ENCODE measurements around the gene SP2.
A peak's percentile ranks its signal among the peaks of the same experiment; 100 is the strongest.

- no peak for TF ChIP-seq EZH2 (IDR thresholded peaks at IDR 0.05)
- TF ChIP-seq, protein P1, sequence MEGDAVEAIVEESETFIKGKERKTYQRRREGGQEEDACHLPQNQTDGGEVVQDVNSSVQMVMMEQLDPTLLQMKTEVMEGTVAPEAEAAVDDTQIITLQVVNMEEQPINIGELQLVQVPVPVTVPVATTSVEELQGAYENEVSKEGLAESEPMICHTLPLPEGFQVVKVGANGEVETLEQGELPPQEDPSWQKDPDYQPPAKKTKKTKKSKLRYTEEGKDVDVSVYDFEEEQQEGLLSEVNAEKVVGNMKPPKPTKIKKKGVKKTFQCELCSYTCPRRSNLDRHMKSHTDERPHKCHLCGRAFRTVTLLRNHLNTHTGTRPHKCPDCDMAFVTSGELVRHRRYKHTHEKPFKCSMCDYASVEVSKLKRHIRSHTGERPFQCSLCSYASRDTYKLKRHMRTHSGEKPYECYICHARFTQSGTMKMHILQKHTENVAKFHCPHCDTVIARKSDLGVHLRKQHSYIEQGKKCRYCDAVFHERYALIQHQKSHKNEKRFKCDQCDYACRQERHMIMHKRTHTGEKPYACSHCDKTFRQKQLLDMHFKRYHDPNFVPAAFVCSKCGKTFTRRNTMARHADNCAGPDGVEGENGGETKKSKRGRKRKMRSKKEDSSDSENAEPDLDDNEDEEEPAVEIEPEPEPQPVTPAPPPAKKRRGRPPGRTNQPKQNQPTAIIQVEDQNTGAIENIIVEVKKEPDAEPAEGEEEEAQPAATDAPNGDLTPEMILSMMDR (IDR thresholded peaks at IDR 0.05), result peak; percentile 15
These were observed 57.9 kb downstream of the SP2 start for GRCh38 chr17:47953909-47954308.

Measured in neural progenitor cell (in vitro differentiated cells).